H1 (cell line): ENCODE results near the gene TUBB4B. TPM values are rescaled to one million over a fixed set of nuclear protein-coding genes. Genes with fewer than 3 reads are reported as not detected.

Experiments
- EGR1 ChIP-seq: IDR thresholded peaks from 2 replicates; pipeline ENCODE4 v1.6.1; 2011; ENCODE audit warnings: low read depth, low read length, borderline replicate concordance
- EP300 ChIP-seq, 2 experiments: IDR thresholded peaks; 1 replicate in 1 of 2; 2 replicates in 1 of 2; pipeline ENCODE4 v1.6.1; 2011 to 2012; ENCODE audit warnings: low read depth in 2 of 2, low read length in 2 of 2, mild to moderate bottlenecking in 2 of 2, borderline replicate concordance in 1 of 2, inconsistent platforms in 1 of 2, moderate library complexity in 1 of 2
- EZH2 ChIP-seq: fragments of 200-600 bp; sonication (generic); IDR thresholded peaks from 2 replicates; pipeline ENCODE4 v1.7.1; 2012; ENCODE audit warnings: low read depth, mild to moderate bottlenecking, moderate library complexity, low read length, inconsistent platforms; ENCODE audit not compliant: severe bottlenecking
- FOSL1 ChIP-seq: IDR thresholded peaks from 2 replicates; pipeline ENCODE4 v1.6.1; 2011; ENCODE audit warnings: mild to moderate bottlenecking, low read depth, low read length, moderate library complexity; ENCODE audit not compliant: insufficient read depth
- HDAC2 ChIP-seq, 2 experiments: fragments of 300-600 bp in 1 of 2; sonication (generic) in 1 of 2; IDR thresholded peaks; 2 replicates each; pipeline ENCODE4 v1.6.1; 2011 to 2012; ENCODE audit warnings: low read depth in 2 of 2, low read length in 2 of 2, mild to moderate bottlenecking in 2 of 2, moderate library complexity in 2 of 2, borderline replicate concordance in 1 of 2, inconsistent platforms in 1 of 2
- JUN ChIP-seq: IDR thresholded peaks from 2 replicates; pipeline ENCODE4 v1.6.1; 2011; ENCODE audit warnings: low read depth, mild to moderate bottlenecking, improper control_type of control experiment, low read length
- NANOG ChIP-seq: IDR thresholded peaks from 2 replicates; pipeline ENCODE4 v1.6.1; 2011; ENCODE audit warnings: low read length, low read depth, mild to moderate bottlenecking, inconsistent platforms; ENCODE audit not compliant: insufficient read depth, poor library complexity, severe bottlenecking
- NRF1 ChIP-seq: IDR thresholded peaks from 2 replicates; pipeline ENCODE4 v1.6.1; 2011; ENCODE audit warnings: mild to moderate bottlenecking, low read depth, low read length, improper control_type of control experiment
- RXRA ChIP-seq: IDR thresholded peaks from 2 replicates; pipeline ENCODE4 v1.6.1; 2011; ENCODE audit warnings: low read depth, mild to moderate bottlenecking, low read length, moderate library complexity; ENCODE audit not compliant: insufficient read depth
- SIRT6 ChIP-seq: IDR thresholded peaks from one replicate; pipeline ENCODE4 v1.7.1; 2012; ENCODE audit warnings: low read length, inconsistent platforms
- SP1 ChIP-seq: IDR thresholded peaks from 2 replicates; pipeline ENCODE4 v1.6.1; 2011; ENCODE audit warnings: low read depth, low read length
- SUZ12 ChIP-seq: fragments of 200-600 bp; sonication (generic); IDR thresholded peaks from 2 replicates; pipeline ENCODE4 v1.6.1; 2012; ENCODE audit warnings: mild to moderate bottlenecking, inconsistent platforms, low read length, moderate library complexity, mixed read lengths
- TCF12 ChIP-seq: IDR thresholded peaks from 2 replicates; pipeline ENCODE4 v1.6.1; 2011; ENCODE audit warnings: low read depth, mild to moderate bottlenecking, low read length
- TEAD4 ChIP-seq: IDR thresholded peaks from 2 replicates; pipeline ENCODE4 v1.6.1; 2012; ENCODE audit warnings: low read depth, low read length, inconsistent platforms, mixed read lengths
- ZNF274 ChIP-seq: IDR thresholded peaks from 2 replicates; pipeline ENCODE4 v1.7.0; 2012; ENCODE audit warnings: low read length, borderline replicate concordance; ENCODE audit errors: extremely low read depth
- polyA plus RNA-seq, 7 experiments: library from polyadenylated mRNA; depleted of rRNA in 3 of 7; stranded (reverse) in 5 of 7; unstranded in 2 of 7; fragments of >200 nt in 5 of 7; fragments of 200-250 nt in 2 of 7; gene quantifications; 1 replicate in 5 of 7; 2 replicates in 1 of 7; 4 replicates in 1 of 7; pipeline versions ENCODE4 v1.2.1 to v1.2.3, GENCODE V29; 2011 to 2013; ENCODE audit warnings: missing spikeins in 2 of 7, mixed read lengths in 2 of 7
- total RNA-seq: library from RNA; stranded (reverse); fragmentation: NEBNext Ultra II Directional; extraction: Animal tissue kit (Norgen Biotek cat#: 25700); gene quantifications from 2 replicates; pipeline ENCODE4 v1.2.1, GENCODE V29; 2021
- TF ChIP-seq, protein P1 (sequence below): IDR thresholded peaks from 2 replicates; pipeline ENCODE4 v1.6.1; 2012; ENCODE audit warnings: inconsistent platforms
- TF ChIP-seq, protein P2 (sequence below): IDR thresholded peaks from 2 replicates; pipeline ENCODE4 v1.6.1; 2012; ENCODE audit warnings: low read length, inconsistent platforms
- TF ChIP-seq, protein P3 (sequence below), 3 experiments: IDR thresholded peaks; 1 replicate in 2 of 3; 2 replicates in 1 of 3; pipeline versions ENCODE4 v1.5.1 to v1.6.1; 2011; ENCODE audit warnings: low read length in 3 of 3, mild to moderate bottlenecking in 3 of 3, inconsistent platforms in 2 of 3, low read depth in 1 of 3, moderate library complexity in 1 of 3; ENCODE audit not compliant: insufficient read depth in 1 of 3; ENCODE audit errors: control extremely low read depth in 1 of 3

TUBB4B gene
- total and polyA plus RNA-seq, 2 of the 8 experiments (the other 6 are each of a cell fraction or from before 2014, with no cell fraction given) = 280 to 307 TPM

DNA sequence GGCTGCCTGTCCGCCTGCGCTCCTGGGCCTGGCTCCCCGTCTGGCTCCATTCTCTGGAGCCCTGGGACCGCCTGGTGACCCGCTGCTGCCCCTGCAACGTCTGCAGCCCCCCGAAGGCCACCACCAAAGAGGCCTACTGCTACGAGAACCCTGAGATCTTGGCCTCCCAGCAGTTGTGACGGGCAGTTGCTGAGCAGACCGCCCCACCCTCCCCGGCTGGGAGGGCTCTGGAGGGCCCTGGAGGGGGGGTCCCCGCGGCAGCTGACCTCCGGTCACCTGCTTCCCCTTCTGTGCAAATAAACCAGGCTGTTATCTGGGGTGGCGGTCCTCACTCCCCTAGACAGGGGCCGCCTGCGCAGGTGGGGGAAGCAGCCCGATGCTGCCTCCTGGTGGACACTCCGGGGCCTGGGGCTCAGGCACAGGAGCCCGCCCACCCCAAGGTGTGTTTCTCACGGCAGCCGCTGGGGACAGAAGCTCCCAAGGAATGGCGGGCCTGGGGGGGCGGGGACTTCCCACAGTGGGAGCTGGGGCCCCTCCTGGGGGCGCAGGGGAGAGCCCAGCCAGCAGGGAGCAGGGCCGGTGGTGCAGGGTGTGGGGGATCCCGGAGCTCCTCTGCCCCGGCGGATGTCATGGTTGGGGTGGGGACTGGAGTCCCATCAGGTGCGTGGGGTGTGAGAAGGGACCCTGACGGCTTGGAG lies 4.7 kb upstream of the TUBB4B start (continued):
- TF ChIP-seq, protein P1, sequence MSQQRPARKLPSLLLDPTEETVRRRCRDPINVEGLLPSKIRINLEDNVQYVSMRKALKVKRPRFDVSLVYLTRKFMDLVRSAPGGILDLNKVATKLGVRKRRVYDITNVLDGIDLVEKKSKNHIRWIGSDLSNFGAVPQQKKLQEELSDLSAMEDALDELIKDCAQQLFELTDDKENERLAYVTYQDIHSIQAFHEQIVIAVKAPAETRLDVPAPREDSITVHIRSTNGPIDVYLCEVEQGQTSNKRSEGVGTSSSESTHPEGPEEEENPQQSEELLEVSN = no peak
- TF ChIP-seq SIRT6 (no peak), SUZ12 (no peak), SP1 (peak; percentile 72; the same call in 1 of the 2 replicates), NRF1 (peak; percentile 41), TEAD4 (no peak; the same call in 1 of the 2 replicates), RXRA (peak; percentile 61; the same call in 1 of the 2 replicates), TCF12 (no peak), HDAC2 (IDR thresholded peaks at IDR 0.05; ENCODE audit: borderline replicate concordance in 1 of 2, low read depth in 2 of 2, low read length in 2 of 2) (0 out of 4 replicates have a peak, but pooled peaks of 1 of the 2 experiments have one; percentile 56), EGR1 (peak; percentile 66), FOSL1 (no peak), EZH2 (no peak), NANOG (no peak), EP300 (IDR thresholded peaks at IDR 0.05; ENCODE audit: borderline replicate concordance in 1 of 2, low read depth in 2 of 2, low read length in 2 of 2) (no peak), JUN (no peak), ZNF274 (no peak)
- TF ChIP-seq, protein P2, sequence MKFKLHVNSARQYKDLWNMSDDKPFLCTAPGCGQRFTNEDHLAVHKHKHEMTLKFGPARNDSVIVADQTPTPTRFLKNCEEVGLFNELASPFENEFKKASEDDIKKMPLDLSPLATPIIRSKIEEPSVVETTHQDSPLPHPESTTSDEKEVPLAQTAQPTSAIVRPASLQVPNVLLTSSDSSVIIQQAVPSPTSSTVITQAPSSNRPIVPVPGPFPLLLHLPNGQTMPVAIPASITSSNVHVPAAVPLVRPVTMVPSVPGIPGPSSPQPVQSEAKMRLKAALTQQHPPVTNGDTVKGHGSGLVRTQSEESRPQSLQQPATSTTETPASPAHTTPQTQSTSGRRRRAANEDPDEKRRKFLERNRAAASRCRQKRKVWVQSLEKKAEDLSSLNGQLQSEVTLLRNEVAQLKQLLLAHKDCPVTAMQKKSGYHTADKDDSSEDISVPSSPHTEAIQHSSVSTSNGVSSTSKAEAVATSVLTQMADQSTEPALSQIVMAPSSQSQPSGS = no peak
- TF ChIP-seq, protein P3, sequence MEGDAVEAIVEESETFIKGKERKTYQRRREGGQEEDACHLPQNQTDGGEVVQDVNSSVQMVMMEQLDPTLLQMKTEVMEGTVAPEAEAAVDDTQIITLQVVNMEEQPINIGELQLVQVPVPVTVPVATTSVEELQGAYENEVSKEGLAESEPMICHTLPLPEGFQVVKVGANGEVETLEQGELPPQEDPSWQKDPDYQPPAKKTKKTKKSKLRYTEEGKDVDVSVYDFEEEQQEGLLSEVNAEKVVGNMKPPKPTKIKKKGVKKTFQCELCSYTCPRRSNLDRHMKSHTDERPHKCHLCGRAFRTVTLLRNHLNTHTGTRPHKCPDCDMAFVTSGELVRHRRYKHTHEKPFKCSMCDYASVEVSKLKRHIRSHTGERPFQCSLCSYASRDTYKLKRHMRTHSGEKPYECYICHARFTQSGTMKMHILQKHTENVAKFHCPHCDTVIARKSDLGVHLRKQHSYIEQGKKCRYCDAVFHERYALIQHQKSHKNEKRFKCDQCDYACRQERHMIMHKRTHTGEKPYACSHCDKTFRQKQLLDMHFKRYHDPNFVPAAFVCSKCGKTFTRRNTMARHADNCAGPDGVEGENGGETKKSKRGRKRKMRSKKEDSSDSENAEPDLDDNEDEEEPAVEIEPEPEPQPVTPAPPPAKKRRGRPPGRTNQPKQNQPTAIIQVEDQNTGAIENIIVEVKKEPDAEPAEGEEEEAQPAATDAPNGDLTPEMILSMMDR (IDR thresholded peaks at IDR 0.05; ENCODE audit: control extremely low read depth in 1 of 3, insufficient read depth in 1 of 3, low read depth in 1 of 3, low read length in 3 of 3) = peak in 2 of 3 experiments; percentile 95 to 99; a peak in 3 of 4 replicates
